Nephron (organoid): ENCODE measurements around the gene OR5M10.

Experiments
- H3K27ac Mint-ChIP-seq, 3 experiments: 2 replicates each; pipeline ENCODE4 v1.8.0; 2020; ENCODE audit warnings: mixed read lengths in 3 of 3, mild to moderate bottlenecking in 2 of 3, moderate library complexity in 1 of 3
- H3K27me3 Mint-ChIP-seq: 2 replicates; pipeline ENCODE4 v1.8.0; 2021; ENCODE audit warnings: low read depth, mild to moderate bottlenecking, moderate library complexity, mixed read lengths
- H3K36me3 Mint-ChIP-seq: 2 replicates; pipeline ENCODE4 v1.8.0; 2020; ENCODE audit warnings: low read depth, mixed read lengths
- H3K4me1 Mint-ChIP-seq: 2 replicates; pipeline ENCODE4 v1.8.0; 2020; ENCODE audit warnings: mixed read lengths
- H3K4me3 Mint-ChIP-seq, 3 experiments: 2 replicates each; pipeline ENCODE4 v1.8.0; 2020; ENCODE audit warnings: mild to moderate bottlenecking in 3 of 3, mixed read lengths in 3 of 3, moderate library complexity in 2 of 3
- H3K9me3 Mint-ChIP-seq: 2 replicates; pipeline ENCODE4 v1.8.0; 2020; ENCODE audit warnings: mixed read lengths
- CTCF ChIP-seq, 3 experiments: fragments of 200-600 bp; sonication (generic); IDR thresholded peaks; one replicate each; pipeline ENCODE4 v1.5.0; 2021; ENCODE audit warnings: antibody characterized with exemption in 3 of 3; ENCODE audit not compliant: unreplicated experiment in 3 of 3

Gene OR5M10

GRCh38 chr11:56545531-56545930, 32.0 kb downstream of the OR5M10 start:
- Mint-ChIP-seq H3K4me1 (no peaks in the 10 kb centered on the region), H3K27ac (peak overlapping the region in 2 of 3 experiments; percentile 18 to 42), H3K9me3 (peaks cover 6% of the 10 kb centered on the region), H3K36me3 (no peaks in the 10 kb centered on the region), H3K4me3 (no peak overlapping the region), H3K27me3 (no peaks in the 10 kb centered on the region)
- TF ChIP-seq CTCF (IDR thresholded peaks at IDR 0.05; ENCODE audit: unreplicated experiment in 3 of 3), result no peak

- Mint-ChIP-seq H3K36me3 (no peaks in the 10 kb centered on the region), H3K4me3 (no peak overlapping the region), H3K4me1 (no peaks in the 10 kb centered on the region), H3K9me3 (peaks cover 6% of the 10 kb centered on the region), H3K27me3 (no peaks in the 10 kb centered on the region), H3K27ac (no peak overlapping the region)
- TF ChIP-seq CTCF (IDR thresholded peaks at IDR 0.05; ENCODE audit: unreplicated experiment in 3 of 3), result no peak
Measured at GRCh38 chr11:56543739-56544138, 33.8 kb downstream of the OR5M10 start.

- no peak within 1 kb of the TSS for H3K27ac Mint-ChIP-seq
- H3K27me3 Mint-ChIP-seq, result no peaks in the 10 kb centered on the region
- H3K9me3 Mint-ChIP-seq, result peaks cover 6% of the 10 kb centered on the region
- TF ChIP-seq CTCF (IDR thresholded peaks at IDR 0.05; ENCODE audit: unreplicated experiment in 3 of 3), result no peak
- H3K4me3 Mint-ChIP-seq, result no peak within 1 kb of the TSS
- H3K36me3 Mint-ChIP-seq, result no peaks in the 10 kb centered on the region
- no peaks in the 10 kb centered on the region for H3K4me1 Mint-ChIP-seq
Measured at GRCh38 chr11:56543157-56543556, 34.4 kb downstream of the OR5M10 start, which contains the start of gene OR5M11. OR5M11 (minus strand) TSS chr11:56543257; CDS start chr11:56543257, 0 bp downstream.

- H3K27me3 Mint-ChIP-seq, result no peaks in the 10 kb centered on the region
- TF ChIP-seq CTCF (IDR thresholded peaks at IDR 0.05; ENCODE audit: unreplicated experiment in 3 of 3), result no peak
- H3K4me1 Mint-ChIP-seq, result no peaks in the 10 kb centered on the region
- peak overlapping the region in 2 of 3 experiments; percentile 28 to 39 for H3K27ac Mint-ChIP-seq
- H3K36me3 Mint-ChIP-seq, result no peaks in the 10 kb centered on the region
- no peak overlapping the region for H3K4me3 Mint-ChIP-seq
- H3K9me3 Mint-ChIP-seq, result no peaks in the 10 kb centered on the region
Measured at GRCh38 chr11:56533054-56533740, 44.3 kb downstream of the OR5M10 start.

- no peak overlapping the region for H3K4me3 Mint-ChIP-seq
- no peaks in the 10 kb centered on the region for H3K36me3 Mint-ChIP-seq
- H3K4me1 Mint-ChIP-seq, result no peaks in the 10 kb centered on the region
- peak overlapping the region; percentile 62 to 72 (median 69) for H3K27ac Mint-ChIP-seq
- TF ChIP-seq CTCF (IDR thresholded peaks at IDR 0.05; ENCODE audit: unreplicated experiment in 3 of 3), result no peak
- H3K9me3 Mint-ChIP-seq, result no peaks in the 10 kb centered on the region
- no peaks in the 10 kb centered on the region for H3K27me3 Mint-ChIP-seq
Measured at GRCh38 chr11:56531856-56532255, 45.7 kb downstream of the OR5M10 start.
